SK-N-MC (cell line): Measurements from ENCODE around the gene GRIA2.

ENCODE experiments used
- EZH2 ChIP-seq: fragments of 200-600 bp; sonication (generic); IDR thresholded peaks from one replicate; pipeline ENCODE4 v1.6.1; 2017; ENCODE audit warnings: antibody characterized with exemption
- FOXP2 ChIP-seq: optimal IDR thresholded peaks from 2 replicates; pipeline ENCODE3; 2011; ENCODE audit warnings: mild to moderate bottlenecking, moderate library complexity; ENCODE audit not compliant: insufficient read depth; ENCODE audit errors: extremely low read length, control extremely low read depth
- POLR2AphosphoS5 ChIP-seq: IDR thresholded peaks from 2 replicates; pipeline ENCODE4 v1.6.1; 2012; ENCODE audit warnings: mild to moderate bottlenecking, low read depth, low read length, borderline replicate concordance

DNA sequence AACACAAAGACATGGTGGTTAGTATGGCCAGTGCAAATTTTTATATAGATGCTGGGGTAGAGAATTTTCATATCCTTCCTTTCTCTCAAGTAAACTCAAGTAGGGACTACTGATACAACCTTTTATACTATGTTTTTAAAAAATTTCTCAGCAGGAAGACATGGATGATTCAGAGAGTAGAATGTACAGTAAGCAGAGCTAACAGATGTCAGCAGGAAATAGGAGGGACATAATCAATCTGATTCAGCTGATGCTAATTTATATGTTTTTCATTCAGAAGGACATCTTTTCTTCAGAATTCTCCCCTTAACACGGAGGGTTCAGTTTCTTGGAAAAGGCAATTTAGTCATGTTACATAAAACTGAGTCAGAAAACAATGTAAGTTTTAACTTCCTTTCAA lies 95.4 kb downstream of the GRIA2 start:
- TF ChIP-seq FOXP2 (no peak), EZH2 (no peak), POLR2AphosphoS5 (no peak)
